ENCODE results near the gene TMX2. TPM values are rescaled to one million over a fixed set of nuclear protein-coding genes. Genes with fewer than 3 reads are reported as not detected.

Gene TMX2
- total RNA-seq (10 to 100 TPM; 73.3 to 85.9 TPM), polyA plus RNA-seq (ENCODE audit: insufficient read depth, low read depth, low replicate concordance) (88.6 TPM)
- long read RNA-seq, donor 1, transcript TMX2-202 (7 exons, 1,521 nt): minor isoform, 6 of 31 reads
- long read RNA-seq, donor 1, transcript TMX2-201 (8 exons, 1,631 nt): major isoform, 23 of 31 reads
- long read RNA-seq, donor 1, partial matches to known transcripts: 0 of 31 reads
- long read RNA-seq, donor 1, other reads (novel, unspliced or antisense): 0 of 31 reads
- long read RNA-seq, donor 2, transcript TMX2-201 (8 exons, 1,631 nt): major isoform, 17 of 23 reads
- long read RNA-seq, donor 2, partial matches to known transcripts: 0 of 23 reads
- long read RNA-seq, donor 2, other reads (novel, unspliced or antisense): 0 of 23 reads

- 0% methylated on average over 23 to 53 of the region's 53 CpGs for WGBS, 2 donors
- Histone ChIP-seq H3K27ac (peak within 1 kb of the TSS; percentile 87 to 90), H3K9me3 (no peaks in the 10 kb centered on the region), H3K36me3 (ENCODE audit: low read depth, missing control alignments) (no peaks in the 10 kb centered on the region), H3K27me3 (no peaks in the 10 kb centered on the region), H3K4me1 (peaks cover 20% of the 10 kb centered on the region), H3K4me3 (peak within 1 kb of the TSS; percentile 67 to 94)
- peak; percentile 97 for DNase-seq
- no peak for TF ChIP-seq POLR2A (IDR thresholded peaks at IDR 0.05)
- no peak for TF ChIP-seq CTCF (IDR thresholded peaks at IDR 0.05)
- intact Hi-C loops (cut with DNase I; ENCODE audit: low total_unique reads): no loop called here
Measured at GRCh38 chr11:57712256-57713150, at the start of gene TMX2. TMX2 (plus strand) TSS chr11:57712593; CDS start chr11:57712619, 26 bp downstream.

- intact Hi-C loops (cut with DNase I; ENCODE audit: low total_unique reads): no loop called here
- Histone ChIP-seq H3K27me3 (no peaks in the 10 kb centered on the region), H3K9me3 (no peaks in the 10 kb centered on the region), H3K36me3 (ENCODE audit: low read depth, missing control alignments) (no peaks in the 10 kb centered on the region), H3K27ac (no peak overlapping the region), H3K4me1 (peaks cover 3% of the 10 kb centered on the region), H3K4me3 (no peak overlapping the region)
- no peak for DNase-seq
- 66 to 71% methylated on average over 4 of the region's 4 CpGs for WGBS, 2 donors
- TF ChIP-seq CTCF (IDR thresholded peaks at IDR 0.05) (no peak), POLR2A (IDR thresholded peaks at IDR 0.05) (no peak)
Measured at GRCh38 chr11:57662893-57663292, 49.5 kb upstream of the TMX2 start.

DNA sequence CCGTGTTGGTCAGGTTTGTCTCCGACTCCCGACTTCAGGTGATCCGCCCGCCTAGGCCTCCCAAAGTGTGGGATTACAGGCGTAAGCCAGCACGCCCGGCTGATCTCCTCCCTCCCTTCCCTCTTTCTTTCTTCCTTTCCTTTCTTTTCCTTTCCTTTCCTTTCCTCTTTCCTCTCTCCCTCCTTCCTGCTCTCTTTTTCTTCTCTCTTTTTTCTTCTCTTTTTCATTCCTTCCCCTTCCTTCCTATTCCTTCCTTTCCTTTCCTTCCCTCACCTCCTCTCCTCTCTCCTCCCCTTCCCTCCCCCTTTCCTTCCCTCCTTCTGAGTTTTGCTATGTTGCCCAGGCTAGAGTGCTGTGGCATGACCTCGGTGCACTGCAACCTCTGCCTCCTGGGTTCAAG is 48.4 kb upstream of the TMX2 start:
- TF ChIP-seq POLR2A (IDR thresholded peaks at IDR 0.05): no peak
- intact Hi-C loops (cut with DNase I; ENCODE audit: low total_unique reads): no loop called here
- H3K27ac ChIP-seq: no peak overlapping the region
- no peak overlapping the region for H3K4me3 ChIP-seq
- H3K36me3 ChIP-seq (ENCODE audit: low read depth, missing control alignments): no peaks in the 10 kb centered on the region
- DNase-seq: no peak
- no peaks in the 10 kb centered on the region for H3K9me3 ChIP-seq
- 76 to 78% methylated on average over 9 of the region's 9 CpGs for WGBS, 2 donors
- H3K27me3 ChIP-seq: no peaks in the 10 kb centered on the region
- H3K4me1 ChIP-seq: peaks cover under 1% of the 10 kb centered on the region

GRCh38 chr11:57667117-57667735 is 45.2 kb upstream of the TMX2 start:
- WGBS, 2 donors: 0 to 3% methylated on average over 17 to 29 of the region's 29 CpGs
- Histone ChIP-seq H3K9me3 (no peaks in the 10 kb centered on the region), H3K27me3 (no peaks in the 10 kb centered on the region), H3K4me1 (peaks cover 4% of the 10 kb centered on the region), H3K4me3 (peak overlapping the region; percentile 97 to 99), H3K36me3 (ENCODE audit: low read depth, missing control alignments) (no peaks in the 10 kb centered on the region), H3K27ac (peak overlapping the region; percentile 95 to 96)
- intact Hi-C loops (cut with DNase I; ENCODE audit: low total_unique reads): no loop called here
- TF ChIP-seq POLR2A (IDR thresholded peaks at IDR 0.05): no peak
- TF ChIP-seq CTCF (IDR thresholded peaks at IDR 0.05): no peak
- peak; percentile 100 for DNase-seq
